Measurements from ENCODE around the gene STK38.

STK38 gene

GRCh38 chr6:36563928-36564284, 16.6 kb upstream of the STK38 start:
- no peak for DNase-seq

DNA sequence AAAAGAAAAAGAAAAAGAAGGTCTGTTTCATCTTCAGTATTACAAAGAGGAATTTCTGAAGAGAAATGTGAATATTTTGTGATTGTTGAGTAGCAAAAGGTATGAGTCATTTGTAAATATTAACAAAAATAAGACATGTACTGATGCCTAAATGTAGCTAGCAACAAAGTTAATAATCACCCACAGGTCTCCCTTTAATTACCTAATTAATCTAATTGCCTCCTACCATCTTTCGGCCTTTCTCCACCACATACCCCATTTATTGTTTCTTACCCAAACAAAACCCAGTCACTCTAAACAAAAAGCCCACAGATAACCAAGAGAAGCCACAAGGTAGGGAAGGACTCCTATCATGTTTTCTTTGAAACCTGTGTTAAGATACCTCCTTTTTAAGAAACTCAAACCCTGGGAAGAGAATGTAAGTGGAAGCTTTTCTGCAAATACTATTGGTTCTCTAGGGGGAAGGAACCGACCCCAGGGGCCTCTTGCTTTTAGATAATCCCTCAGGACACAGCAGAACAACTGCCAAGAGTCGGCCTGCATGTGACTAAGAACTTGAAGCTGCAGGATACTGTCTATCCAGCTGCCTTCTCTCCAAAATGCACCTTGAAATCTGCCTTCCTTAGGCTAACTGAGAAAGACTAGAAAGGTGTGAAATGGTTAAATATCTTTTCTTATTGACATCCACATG, 16.1 kb upstream of the STK38 start:
- no peak for DNase-seq

DNA sequence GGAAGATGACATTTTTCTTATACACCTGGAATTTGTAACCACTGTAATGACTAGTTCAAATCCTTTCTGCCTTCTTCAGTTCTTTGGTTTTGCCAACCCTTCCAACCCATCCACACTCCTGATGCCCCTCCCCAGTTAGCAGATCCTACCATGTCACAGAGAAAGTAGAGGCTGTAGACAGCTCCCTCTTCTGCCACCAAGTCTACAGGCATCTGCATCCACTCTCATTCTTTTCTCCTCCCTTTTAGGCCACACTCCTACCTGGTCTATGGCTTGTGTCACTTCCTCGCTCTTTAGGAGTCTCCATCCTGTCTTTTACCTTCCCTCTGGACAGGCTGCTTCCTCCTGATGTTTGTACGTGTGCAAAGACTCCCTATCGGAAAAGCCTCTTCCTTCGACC, 13.5 kb upstream of the STK38 start:
- no peak for DNase-seq

GRCh38 chr6:36559011-36559793, 11.9 kb upstream of the STK38 start:
- no peak for DNase-seq

DNA sequence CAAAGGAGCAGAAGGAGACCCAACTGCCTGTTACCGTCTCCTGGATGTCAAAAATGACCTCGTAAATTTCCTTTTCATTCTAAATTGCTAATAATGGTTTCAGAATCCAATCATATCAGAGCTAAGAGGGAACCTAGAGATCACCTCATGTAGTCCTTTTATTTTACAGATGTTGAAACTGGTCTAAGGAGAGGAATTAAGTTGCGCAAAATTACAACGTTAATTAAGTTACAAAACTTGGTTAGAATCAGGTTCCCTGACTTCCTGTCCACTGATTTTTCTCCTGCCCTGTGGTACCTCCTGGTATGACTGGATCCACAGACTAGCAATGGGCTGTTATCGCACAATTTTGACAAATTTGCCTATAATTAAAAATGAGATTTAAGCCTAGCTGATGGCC, 9.0 kb upstream of the STK38 start:
- DNase-seq = no peak

- DNase-seq = no peak
These were observed 8.5 kb upstream of the STK38 start for GRCh38 chr6:36555750-36556252.

DNA sequence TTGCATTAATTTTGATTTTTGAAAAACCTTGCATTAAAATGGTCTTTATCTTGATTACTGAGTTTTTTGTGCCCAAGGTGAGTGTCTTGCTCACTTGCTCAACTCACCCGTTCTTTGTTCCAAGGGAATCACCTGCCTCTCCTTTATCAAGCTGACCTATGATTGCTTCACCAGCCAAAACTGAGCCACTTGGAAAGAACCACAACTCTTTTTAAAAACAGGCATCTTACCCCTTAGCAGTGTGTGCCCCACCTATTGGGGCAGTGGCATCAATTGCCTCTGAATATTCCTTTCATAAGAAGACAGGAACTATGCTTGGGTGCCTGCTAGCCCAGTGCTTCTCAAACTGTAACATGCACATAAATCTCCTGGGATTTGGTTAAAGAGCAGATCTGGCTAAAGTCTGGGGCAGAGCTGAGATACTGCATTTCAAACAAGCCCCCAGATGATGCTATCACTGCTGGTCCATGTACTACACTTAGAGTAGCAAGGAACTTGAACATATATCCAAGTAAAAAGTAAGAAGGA, 3.3 kb upstream of the STK38 start:
- no peak for DNase-seq

DNA sequence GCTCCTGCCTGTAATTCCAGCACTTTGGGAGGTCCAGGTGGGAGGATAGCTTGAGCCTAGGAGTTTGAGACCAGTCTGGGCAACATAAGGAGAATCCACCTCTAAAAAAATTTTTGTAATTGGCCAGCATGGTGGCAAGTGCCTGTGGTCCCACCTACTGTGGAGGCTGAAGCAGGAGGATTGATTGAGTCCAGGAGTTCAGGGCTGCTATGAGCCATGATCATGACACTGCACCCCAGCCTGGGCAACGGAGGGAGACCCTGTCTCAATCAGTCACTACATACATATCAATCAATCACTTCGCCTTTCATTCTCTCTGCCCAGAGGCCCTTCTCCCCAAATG, 1.1 kb upstream of the STK38 start:
- DNase-seq = no peak

DNA sequence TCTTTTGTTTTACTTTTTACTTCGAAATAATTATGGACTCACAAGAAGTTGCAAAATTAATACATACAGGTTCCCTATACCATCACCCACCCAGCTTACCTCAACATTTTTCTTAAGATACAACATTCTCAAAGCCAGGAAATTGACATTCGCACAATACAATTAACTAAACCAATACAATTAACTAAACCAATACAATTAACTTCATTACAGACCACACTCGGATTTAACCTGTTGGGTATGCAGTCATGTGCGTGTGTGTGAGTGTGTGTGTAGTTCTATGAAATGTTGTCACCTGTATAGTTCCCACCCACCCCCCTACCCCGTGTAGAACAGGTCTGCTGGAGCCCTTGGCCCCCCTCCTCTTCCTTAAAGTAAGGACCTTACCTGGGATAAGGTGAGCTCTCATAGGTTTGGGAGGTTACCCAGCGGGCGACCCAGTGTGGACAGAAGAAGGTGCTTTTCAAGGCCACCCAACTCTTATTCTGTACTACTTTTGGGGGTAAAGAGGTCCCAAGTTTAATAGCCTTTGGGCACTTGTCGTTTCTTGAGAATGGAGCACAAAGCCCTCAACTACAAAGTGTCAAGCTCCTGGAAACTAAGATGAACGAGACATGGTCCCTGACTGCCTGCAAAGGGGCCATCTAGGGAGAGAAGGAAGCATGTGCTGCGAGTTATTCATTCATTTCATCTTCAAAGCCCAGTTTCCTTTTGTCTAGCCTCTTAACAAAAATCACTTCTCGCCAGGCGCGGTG, 544 bp upstream of the STK38 start:
- no peak for DNase-seq

DNA sequence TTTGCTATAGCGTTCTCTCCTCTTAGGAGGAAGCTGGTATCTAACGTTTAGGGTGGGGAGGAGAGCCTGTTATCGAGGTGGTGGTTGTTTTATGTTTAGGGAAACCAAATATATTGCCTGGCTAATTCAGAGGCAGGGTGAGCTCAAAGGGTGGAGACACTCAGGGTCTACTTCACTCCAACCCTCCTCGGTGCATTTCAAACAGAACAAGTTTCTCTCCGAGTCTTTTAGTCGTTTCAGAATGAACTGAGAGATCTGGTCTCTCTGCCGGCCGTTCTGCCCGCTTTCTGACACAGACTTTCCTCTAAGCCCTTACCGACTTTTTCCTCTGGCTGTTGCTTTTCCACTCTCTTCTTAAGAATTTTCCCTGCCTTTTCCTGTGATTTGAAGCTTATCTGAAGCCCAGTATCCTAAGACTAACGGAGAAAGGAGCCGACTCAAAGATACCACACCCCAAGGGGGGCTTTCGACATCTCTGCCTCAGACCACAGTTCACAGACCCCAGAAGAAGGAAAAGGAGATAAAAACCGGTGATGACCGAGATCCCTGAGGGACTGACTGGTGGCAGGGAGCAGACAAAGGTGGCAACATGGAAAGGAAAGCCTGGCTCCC, 865 bp downstream of the STK38 start:
- DNase-seq = peak in 2 of 5 experiments; percentile 2 to 39

- no peak for DNase-seq
These were observed 1.4 kb downstream of the STK38 start for GRCh38 chr6:36545767-36546307.

DNA sequence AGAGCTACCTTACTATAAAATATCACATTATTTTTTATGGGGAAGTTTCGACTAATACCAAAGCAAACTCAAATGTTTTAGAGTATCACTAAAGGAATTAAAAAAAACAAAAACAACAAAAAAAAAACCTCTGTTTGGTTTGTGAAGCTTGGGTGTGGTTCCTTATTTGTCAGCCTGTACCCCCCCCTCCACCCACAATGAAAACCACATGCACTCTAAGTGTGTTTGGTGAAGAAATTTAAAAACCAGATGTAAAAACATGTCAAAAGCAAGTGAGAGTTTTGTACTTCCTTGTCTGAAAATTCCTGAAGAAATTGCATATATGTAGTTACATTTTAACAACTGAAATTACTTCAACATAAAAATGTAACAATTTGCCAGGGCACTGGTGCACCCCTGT, 3.1 kb downstream of the STK38 start:
- DNase-seq = peak in 4 of 5 experiments; percentile 10 to 86 (median 67)

DNA sequence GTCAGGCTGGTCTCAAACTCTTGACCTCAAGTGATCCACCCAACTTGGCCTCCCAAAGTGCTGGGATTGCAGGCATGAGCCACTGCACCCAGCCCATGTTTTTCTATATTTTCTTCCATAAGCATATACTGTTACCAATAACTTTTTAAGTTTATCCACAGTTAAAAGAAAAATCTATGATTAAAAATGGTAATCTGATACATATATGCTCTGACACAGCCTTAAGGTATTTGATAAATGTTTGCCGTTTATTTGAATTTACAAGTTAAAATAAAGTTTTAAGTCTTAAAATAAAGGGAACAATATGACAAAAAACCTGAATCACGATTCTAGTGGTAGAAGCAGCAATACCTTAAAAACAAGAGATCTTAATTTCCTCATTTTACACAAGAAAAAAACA, 5.2 kb downstream of the STK38 start:
- no peak for DNase-seq

DNA sequence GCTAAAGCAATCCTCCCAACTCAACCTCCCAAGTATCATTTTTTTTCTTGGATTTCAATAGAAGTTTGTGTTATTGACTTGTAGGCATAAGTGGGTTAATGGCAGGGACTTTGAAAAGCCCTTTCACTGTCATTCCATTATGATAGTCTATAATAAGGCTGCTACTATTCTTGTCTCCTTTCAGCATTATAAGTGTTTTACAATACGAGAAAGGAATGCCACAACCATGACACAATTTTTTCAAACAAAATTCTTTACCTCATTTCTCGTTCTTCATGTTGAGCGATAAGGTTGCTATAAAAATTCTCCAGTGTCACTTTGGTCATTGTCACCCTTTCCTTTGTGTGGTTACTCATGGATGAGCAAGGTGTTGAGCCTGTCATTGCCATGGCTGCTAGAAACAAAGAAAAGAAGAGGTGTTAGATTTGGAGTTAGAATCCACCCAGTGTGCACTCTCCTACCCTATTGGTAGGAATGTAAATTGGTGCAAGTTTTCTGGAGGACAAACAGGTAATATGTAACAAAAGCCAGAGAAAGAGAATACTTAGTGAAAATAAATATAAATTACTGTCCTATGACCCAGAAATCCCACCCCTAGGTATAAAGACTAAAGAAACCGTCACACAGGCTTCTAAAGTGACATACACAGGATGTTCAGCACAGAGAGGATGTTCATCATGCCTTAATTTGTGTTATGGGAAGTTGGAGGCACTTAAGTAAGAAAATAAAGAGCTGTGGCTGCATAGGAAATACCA, 7.3 kb downstream of the STK38 start:
- DNase-seq = peak in 2 of 5 experiments; percentile 25 to 56

GRCh38 chr6:36536873-36537547, 10.3 kb downstream of the STK38 start:
- DNase-seq = no peak

DNA sequence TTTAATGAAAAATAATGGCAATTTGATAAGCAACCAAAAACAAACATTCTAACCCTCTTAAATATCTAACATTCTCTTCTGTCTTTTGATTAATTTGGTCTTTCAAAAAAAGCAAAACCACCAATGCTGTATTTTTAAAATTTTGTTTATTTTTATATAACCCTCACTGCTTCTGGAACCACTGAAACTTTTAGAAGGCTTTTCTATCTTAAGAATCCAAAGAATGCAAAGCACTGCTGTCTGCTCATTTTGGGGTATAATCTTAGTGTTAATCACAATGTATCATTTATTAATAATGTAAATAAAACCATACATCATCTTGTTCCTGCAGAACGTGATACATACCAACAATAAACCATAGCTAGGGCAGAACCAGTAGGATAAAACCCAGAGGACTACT, 14.0 kb downstream of the STK38 start:
- no peak for DNase-seq

DNA sequence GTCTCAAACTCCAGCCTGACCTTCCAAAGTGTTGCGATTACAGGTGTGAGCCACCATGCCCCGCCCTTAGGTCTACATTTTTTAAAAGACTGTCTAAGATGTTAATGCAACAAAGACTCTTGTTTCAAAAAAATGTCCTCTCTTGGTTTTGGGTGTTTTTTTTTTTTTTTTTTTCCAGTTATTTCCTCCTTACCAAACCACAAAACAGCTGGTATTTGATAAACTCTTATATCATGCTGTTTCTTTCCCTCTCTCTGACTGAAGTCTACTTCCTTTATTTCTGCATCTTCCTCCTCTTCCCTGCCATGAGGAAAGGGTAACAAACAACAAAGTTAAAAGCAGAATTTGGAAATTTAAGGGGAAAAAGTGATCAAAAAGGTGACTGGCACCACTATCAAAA, 21.2 kb downstream of the STK38 start:
- DNase-seq = no peak

DNA sequence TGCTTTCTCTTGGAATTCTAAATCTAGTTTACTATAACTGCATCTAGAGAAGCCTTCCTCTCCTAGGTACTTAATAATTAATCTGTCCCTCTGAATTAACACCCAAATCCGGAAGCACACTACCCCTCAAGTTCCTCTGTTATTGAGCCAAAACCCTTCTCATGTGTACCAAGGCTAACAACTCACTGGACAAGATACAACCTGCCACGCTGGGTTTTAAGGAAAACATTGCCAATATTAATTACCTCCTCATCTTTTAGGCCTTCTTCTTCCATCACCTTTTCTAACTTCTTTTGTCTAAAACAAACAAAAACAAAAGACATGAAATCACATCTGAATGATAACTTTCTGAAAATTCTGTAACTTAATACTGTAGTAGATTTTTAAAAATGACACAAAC, 21.9 kb downstream of the STK38 start:
- DNase-seq = no peak

GRCh38 chr6:36524871-36525270, 22.4 kb downstream of the STK38 start:
- no peak for DNase-seq

- DNase-seq = no peak
These were observed 23.3 kb downstream of the STK38 start for GRCh38 chr6:36523936-36524499.

DNA sequence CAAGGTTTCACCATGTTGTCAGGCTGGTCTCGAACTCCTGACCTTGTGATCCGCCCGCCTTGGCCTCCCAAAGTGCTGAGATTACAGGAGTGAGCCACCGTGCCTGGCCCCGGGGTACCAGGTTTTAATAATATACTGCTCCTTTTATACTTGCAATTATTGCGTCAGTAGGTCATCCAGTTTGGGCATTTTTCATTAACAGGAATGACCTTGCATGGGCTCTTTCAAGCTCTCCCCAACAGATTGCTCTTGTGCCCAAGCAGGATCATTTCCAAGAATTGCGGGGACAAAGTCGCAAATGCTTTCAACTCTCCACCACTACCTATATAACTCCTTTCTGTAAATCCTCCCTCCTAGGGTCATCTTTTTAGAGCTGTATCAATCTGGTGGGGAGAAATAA, 23.8 kb downstream of the STK38 start:
- DNase-seq = no peak

Measured in T-helper 2 cell (primary cell).